Upper lobe of left lung (tissue), 6 donors: ENCODE measurements around the gene PDE4D. TPM values are rescaled to one million over a fixed set of nuclear protein-coding genes. Genes with fewer than 3 reads are reported as not detected.

Experiments used
- ATAC-seq, 2 donors: fragments of 200-7000 bp; cut with Tn5 transposase; one replicate each; pipeline ENCODE4 v1.9.1; 2022; ENCODE audit warnings: mild to moderate bottlenecking in 2 of 2, moderate library complexity in 2 of 2; ENCODE audit not compliant: low FRiP score in 2 of 2
- DNase-seq, 2 donors: peaks; one replicate each; pipeline ENCODE4 v3.0.0-alpha.2; 2019 to 2020
- H3K27ac ChIP-seq, 4 donors: fragments of 200-600 bp; sonication (generic); one replicate each; pipeline ENCODE4 v1.5.1; 2016 to 2019
- H3K27me3 ChIP-seq, 4 donors: fragments of 200-600 bp; sonication (generic); one replicate each; pipeline ENCODE4 v1.5.1; 2017 to 2019
- H3K36me3 ChIP-seq, 4 donors: fragments of 200-600 bp; sonication (generic); one replicate each; pipeline ENCODE4 v1.5.1; 2016 to 2019
- H3K4me1 ChIP-seq, 4 donors: fragments of 200-600 bp; sonication (generic); one replicate each; pipeline ENCODE4 v1.5.1; 2018 to 2019
- H3K4me3 ChIP-seq, 4 donors: fragments of 200-600 bp; sonication (generic); one replicate each; pipeline ENCODE4 v1.5.1; 2017 to 2019; ENCODE audit warnings: mild to moderate bottlenecking in 2 of 4, moderate library complexity in 1 of 4
- H3K9me3 ChIP-seq, 4 donors: fragments of 200-600 bp; sonication (generic); one replicate each; pipeline ENCODE4 v1.5.1; 2018 to 2019
- EP300 ChIP-seq, 4 donors: sonication (generic); formaldehyde crosslinking; IDR thresholded peaks; one replicate each; pipeline ENCODE4 v1.5.1; 2017; ENCODE audit warnings: antibody characterized with exemption in 4 of 4, control low read depth in 2 of 4
- POLR2A ChIP-seq, 4 donors: fragments of 450-650 bp; IDR thresholded peaks; one replicate each; pipeline ENCODE4 v1.5.1; 2016 to 2017; ENCODE audit warnings: antibody characterized with exemption in 4 of 4, mild to moderate bottlenecking in 2 of 4
- POLR2AphosphoS5 ChIP-seq, 2 donors: sonication (generic); formaldehyde crosslinking; IDR thresholded peaks; one replicate each; pipeline ENCODE4 v1.5.1; 2017; ENCODE audit warnings: antibody characterized with exemption in 2 of 2
- WGBS, 2 donors: methylation state at CpG; one replicate each; pipeline ENCODE4 v1.1.5; 2017 to 2018; 5-methylcytosine and 5-hydroxymethylcytosine counted together
- total RNA-seq, 6 donors: library from RNA; depleted of rRNA in 4 of 6; stranded (reverse); fragments of >200 nt in 4 of 6; gene quantifications; one replicate each; pipeline versions ENCODE4 v1.1.0 to v1.2.1, GENCODE V29; 2016 to 2021
- TF ChIP-seq, protein P1 (sequence below), 6 experiments: fragments of 450-650 bp in 4 of 6; fragments of 200-600 bp in 2 of 6; sonication (generic) in 2 of 6; IDR thresholded peaks; one replicate each; pipeline ENCODE4 v1.5.1; 2016 to 2019; ENCODE audit warnings: antibody characterized with exemption in 6 of 6
- donor health status: DM: no; HTN: no; CAD: no; lungs with moderate emphysema.
- donor health status: DM: no; HTN: yes; CAD: no; lungs with severe emphysema.

Gene PDE4D
- total RNA-seq, 6 donors from 2014 or later, result 50.4 to 188 (median 84.0) TPM

DNA sequence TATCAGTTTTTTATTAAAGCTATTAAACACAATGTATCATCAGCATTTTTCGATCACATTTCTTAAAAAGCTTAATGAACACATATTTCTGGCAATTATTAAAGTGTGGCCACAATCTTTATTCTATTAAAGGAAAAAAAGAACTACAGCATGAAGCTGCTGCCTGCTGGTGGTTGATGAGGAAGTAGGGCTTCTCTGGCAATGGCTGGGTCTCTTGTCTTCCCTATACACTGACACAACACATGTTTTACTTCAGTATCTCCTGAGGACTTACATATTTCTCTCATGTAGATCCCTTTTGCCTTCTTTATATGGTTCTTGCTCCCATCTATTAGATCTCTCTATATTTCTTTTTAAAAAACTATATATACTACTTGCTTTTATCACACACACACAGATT lies 719.9 kb downstream of the PDE4D start:
- Histone ChIP-seq H3K4me1 (no peaks in the 10 kb centered on the region), H3K27ac (no peak overlapping the region), H3K36me3 (no peaks in the 10 kb centered on the region), H3K27me3 (no peaks in the 10 kb centered on the region), H3K9me3 (no peaks in the 10 kb centered on the region), H3K4me3 (no peak overlapping the region)
- WGBS, 2 donors, result 80 to 87% methylated on average over 1 of the region's 1 CpG
- no peak for DNase-seq
- no peak for ATAC-seq
- TF ChIP-seq, protein P1, sequence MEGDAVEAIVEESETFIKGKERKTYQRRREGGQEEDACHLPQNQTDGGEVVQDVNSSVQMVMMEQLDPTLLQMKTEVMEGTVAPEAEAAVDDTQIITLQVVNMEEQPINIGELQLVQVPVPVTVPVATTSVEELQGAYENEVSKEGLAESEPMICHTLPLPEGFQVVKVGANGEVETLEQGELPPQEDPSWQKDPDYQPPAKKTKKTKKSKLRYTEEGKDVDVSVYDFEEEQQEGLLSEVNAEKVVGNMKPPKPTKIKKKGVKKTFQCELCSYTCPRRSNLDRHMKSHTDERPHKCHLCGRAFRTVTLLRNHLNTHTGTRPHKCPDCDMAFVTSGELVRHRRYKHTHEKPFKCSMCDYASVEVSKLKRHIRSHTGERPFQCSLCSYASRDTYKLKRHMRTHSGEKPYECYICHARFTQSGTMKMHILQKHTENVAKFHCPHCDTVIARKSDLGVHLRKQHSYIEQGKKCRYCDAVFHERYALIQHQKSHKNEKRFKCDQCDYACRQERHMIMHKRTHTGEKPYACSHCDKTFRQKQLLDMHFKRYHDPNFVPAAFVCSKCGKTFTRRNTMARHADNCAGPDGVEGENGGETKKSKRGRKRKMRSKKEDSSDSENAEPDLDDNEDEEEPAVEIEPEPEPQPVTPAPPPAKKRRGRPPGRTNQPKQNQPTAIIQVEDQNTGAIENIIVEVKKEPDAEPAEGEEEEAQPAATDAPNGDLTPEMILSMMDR (IDR thresholded peaks at IDR 0.05), result no peak
- no peak for TF ChIP-seq EP300 (IDR thresholded peaks at IDR 0.05)
- no peak for TF ChIP-seq POLR2AphosphoS5 (IDR thresholded peaks at IDR 0.05)
- TF ChIP-seq POLR2A (IDR thresholded peaks at IDR 0.05), result no peak

DNA sequence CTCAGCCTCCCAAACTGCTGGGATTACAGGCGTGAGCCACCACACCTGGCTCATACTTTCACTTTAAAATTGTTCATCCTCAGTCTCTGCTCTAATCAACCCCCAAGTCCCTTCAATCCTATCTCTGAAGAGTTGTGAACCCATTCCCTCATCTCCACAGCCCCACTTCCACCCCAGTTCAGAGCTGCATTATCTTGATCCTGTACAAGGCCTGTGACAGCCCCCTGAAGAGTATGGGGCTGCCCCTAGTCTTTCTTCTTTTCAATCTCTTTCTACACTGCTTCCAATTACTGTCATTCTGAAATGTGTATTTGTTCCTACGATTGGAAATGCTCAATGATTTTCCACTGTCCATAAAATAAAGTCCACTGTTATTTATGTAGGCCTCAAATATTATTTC lies 722.4 kb downstream of the PDE4D start:
- TF ChIP-seq POLR2AphosphoS5 (IDR thresholded peaks at IDR 0.05), result no peak
- TF ChIP-seq, protein P1 (IDR thresholded peaks at IDR 0.05), result no peak
- TF ChIP-seq EP300 (IDR thresholded peaks at IDR 0.05), result no peak
- Histone ChIP-seq H3K9me3 (no peaks in the 10 kb centered on the region), H3K36me3 (no peaks in the 10 kb centered on the region), H3K27me3 (no peaks in the 10 kb centered on the region), H3K4me1 (no peaks in the 10 kb centered on the region), H3K27ac (no peak overlapping the region), H3K4me3 (no peak overlapping the region)
- DNase-seq (no peak), ATAC-seq (no peak)
- 97 to 98% methylated on average over 2 of the region's 2 CpGs for WGBS, 2 donors

DNA sequence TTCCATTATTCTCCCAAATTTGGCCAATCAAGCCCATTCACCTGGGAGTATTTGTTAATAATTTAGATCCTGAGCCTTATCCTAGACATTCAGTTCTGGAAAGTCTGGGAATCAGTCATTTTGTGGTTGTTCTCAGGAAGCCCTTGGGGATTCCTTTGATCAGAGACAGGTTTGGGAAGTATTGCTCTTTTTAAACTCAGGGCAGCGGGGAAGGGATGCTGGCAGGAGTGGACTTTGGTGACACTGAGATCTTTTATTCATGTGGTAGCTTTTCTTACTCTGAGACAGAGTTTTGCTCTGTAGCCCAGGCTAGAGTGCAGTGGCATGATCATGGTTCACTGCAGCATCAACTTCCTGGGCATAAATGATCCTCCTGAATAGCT lies 723.8 kb downstream of the PDE4D start:
- ATAC-seq, result no peak
- TF ChIP-seq POLR2A (IDR thresholded peaks at IDR 0.05) (no peak), EP300 (IDR thresholded peaks at IDR 0.05) (no peak), POLR2AphosphoS5 (IDR thresholded peaks at IDR 0.05) (no peak)
- TF ChIP-seq, protein P1 (IDR thresholded peaks at IDR 0.05), result no peak
- Histone ChIP-seq H3K27me3 (no peaks in the 10 kb centered on the region), H3K4me3 (no peak overlapping the region), H3K36me3 (no peaks in the 10 kb centered on the region), H3K27ac (no peak overlapping the region), H3K9me3 (no peaks in the 10 kb centered on the region), H3K4me1 (no peaks in the 10 kb centered on the region)
- WGBS, 2 donors, result 95 to 100% methylated on average over 1 of the region's 1 CpG
- no peak for DNase-seq

DNA sequence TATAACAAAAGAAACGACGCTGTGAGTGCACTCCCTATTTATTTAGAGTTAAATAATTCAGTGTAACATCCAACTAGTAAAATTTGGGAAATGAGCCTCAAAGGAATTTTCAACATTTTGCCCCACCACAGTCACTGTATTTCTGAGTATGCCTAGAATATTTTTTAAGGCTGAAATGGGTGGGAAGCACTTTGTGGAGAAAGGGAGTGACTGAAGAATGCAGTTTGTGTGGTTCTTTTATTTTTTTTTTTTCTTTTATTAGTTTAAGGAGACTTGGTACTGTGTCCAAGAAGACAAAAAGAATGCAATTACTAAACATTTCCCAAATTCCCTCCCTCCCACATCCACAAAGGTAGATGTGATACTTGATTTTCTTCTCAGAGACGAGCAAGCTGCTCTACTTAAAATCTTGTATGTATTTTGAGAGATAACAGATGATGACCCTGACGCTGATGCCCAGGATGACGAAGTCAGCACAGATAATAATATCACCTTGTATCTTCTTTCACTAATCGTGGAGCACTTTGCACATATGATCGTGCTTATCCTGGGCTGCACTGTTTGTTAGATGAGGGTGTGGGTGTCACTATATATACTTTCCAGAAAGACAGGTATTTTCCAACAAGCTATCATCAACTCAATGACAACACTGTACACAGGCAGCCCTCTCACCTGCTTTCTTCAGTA lies 724.3 kb downstream of the PDE4D start:
- Histone ChIP-seq H3K4me1 (no peaks in the 10 kb centered on the region), H3K36me3 (no peaks in the 10 kb centered on the region), H3K9me3 (no peaks in the 10 kb centered on the region), H3K27ac (no peak overlapping the region), H3K4me3 (no peak overlapping the region), H3K27me3 (no peaks in the 10 kb centered on the region)
- DNase-seq, result no peak
- 82 to 83% methylated on average over 7 of the region's 7 CpGs for WGBS, 2 donors
- ATAC-seq, result no peak
- TF ChIP-seq, protein P1 (IDR thresholded peaks at IDR 0.05), result no peak
- TF ChIP-seq POLR2AphosphoS5 (IDR thresholded peaks at IDR 0.05) (no peak), EP300 (IDR thresholded peaks at IDR 0.05) (no peak), POLR2A (IDR thresholded peaks at IDR 0.05) (no peak)

DNA sequence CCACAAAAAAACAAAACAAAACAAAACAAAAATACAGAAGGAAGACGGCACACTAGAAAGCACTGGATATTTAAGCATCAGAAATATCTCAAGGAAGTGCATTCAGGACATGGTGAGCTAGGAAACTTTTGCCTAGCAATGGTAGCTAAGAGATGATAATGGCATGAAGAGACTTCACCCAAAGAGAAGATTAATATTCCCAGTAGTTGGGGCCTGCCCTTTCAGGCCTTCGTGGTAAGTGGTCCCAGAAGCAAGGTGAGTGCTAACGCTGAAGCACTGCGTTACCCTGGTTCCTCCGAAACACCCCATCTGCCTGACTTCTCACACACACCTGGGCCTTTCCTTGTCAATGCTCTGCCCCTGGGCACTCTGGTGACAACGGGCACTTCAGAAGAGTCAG lies 725.5 kb downstream of the PDE4D start:
- ATAC-seq (no peak), DNase-seq (no peak)
- Histone ChIP-seq H3K9me3 (no peaks in the 10 kb centered on the region), H3K36me3 (no peaks in the 10 kb centered on the region), H3K27ac (no peak overlapping the region), H3K27me3 (no peaks in the 10 kb centered on the region), H3K4me3 (no peak overlapping the region), H3K4me1 (no peaks in the 10 kb centered on the region)
- 87 to 91% methylated on average over 6 of the region's 6 CpGs for WGBS, 2 donors
- TF ChIP-seq POLR2A (IDR thresholded peaks at IDR 0.05), result no peak
- no peak for TF ChIP-seq EP300 (IDR thresholded peaks at IDR 0.05)
- no peak for TF ChIP-seq POLR2AphosphoS5 (IDR thresholded peaks at IDR 0.05)
- TF ChIP-seq, protein P1 (IDR thresholded peaks at IDR 0.05), result no peak
